Stimulated activated effector memory CD8-positive, alpha-beta T cell treated with anti-CD3 and anti-CD28 coated beads, Interleukin-12 subunit alpha, Interleukin-12 subunit beta, amount 100 ng/mL, for 72 hours (primary cell): ENCODE data around the gene APOL4.
"Not testable (repeated sequence)": the region's sequence is repeated elsewhere in the genome, so short reads cannot be mapped to it uniquely, and the experiment has no call there.

Source experiments
- ATAC-seq: fragments of 150-1000 bp; cut with Tn5 transposase; 2 replicates; pipeline ENCODE4 v1.10.0; 2021
- DNase-seq, 2 donors: peaks; one replicate each; pipeline ENCODE4 v3.0.0; 2021 to 2022; ENCODE audit warnings: low spot score in 2 of 2
- H3K27ac Mint-ChIP-seq: one replicate; pipeline ENCODE4 v1.8.0; 2022; ENCODE audit warnings: mild to moderate bottlenecking, mixed read lengths
- H3K36me3 Mint-ChIP-seq: one replicate; pipeline ENCODE4 v1.8.0; 2022; ENCODE audit warnings: mild to moderate bottlenecking, mixed read lengths
- H3K4me1 Mint-ChIP-seq: one replicate; pipeline ENCODE4 v1.8.0; 2022; ENCODE audit warnings: mixed read lengths
- H3K4me3 Mint-ChIP-seq: one replicate; pipeline ENCODE4 v1.8.0; 2022; ENCODE audit warnings: mild to moderate bottlenecking, mixed read lengths
- H3K9me3 Mint-ChIP-seq: one replicate; pipeline ENCODE4 v1.8.0; 2022; ENCODE audit warnings: mixed read lengths

APOL4 gene

GRCh38 chr22:36191106-36191836, 10.3 kb downstream of the APOL4 start:
- ATAC-seq (no peak), DNase-seq (no peak)
- Mint-ChIP-seq H3K27ac (no peak overlapping the region), H3K4me1 (peaks cover 9% of the 10 kb centered on the region), H3K9me3 (no peaks in the 10 kb centered on the region), H3K36me3 (no peaks in the 10 kb centered on the region), H3K4me3 (no peak overlapping the region)

DNA sequence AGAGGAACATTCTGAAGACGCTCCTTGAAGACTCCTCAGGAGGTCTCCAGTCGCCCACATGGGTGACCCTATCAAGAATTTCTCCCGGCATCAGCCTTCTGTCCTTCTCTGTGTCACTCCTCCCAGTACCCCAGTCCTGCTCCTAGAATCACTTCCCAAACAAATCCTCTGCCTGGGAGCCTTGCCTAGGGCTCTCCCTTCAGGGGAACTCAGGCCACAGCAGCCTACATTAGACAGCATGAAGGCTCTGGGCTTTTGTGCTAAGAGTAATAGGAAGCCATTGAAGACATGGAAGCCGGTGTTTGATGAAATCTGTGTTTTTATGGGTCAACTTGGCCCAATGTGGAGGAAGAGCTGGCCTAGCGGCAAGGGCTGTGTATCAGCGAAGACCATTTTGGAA, 13.7 kb downstream of the APOL4 start:
- H3K4me1 Mint-ChIP-seq, DNase-seq, H3K27ac Mint-ChIP-seq, H3K4me3 Mint-ChIP-seq, H3K36me3 Mint-ChIP-seq, ATAC-seq, H3K9me3 Mint-ChIP-seq: not testable (repeated sequence)

GRCh38 chr22:36185828-36186624, 15.6 kb downstream of the APOL4 start:
- Mint-ChIP-seq H3K36me3 (no peaks in the 10 kb centered on the region), H3K9me3 (no peaks in the 10 kb centered on the region), H3K4me1 (no peaks in the 10 kb centered on the region), H3K4me3 (no peak overlapping the region), H3K27ac (no peak overlapping the region)
- DNase-seq (no peak), ATAC-seq (no peak)

GRCh38 chr22:36184433-36185025, 17.1 kb downstream of the APOL4 start:
- Mint-ChIP-seq H3K4me1 (no peaks in the 10 kb centered on the region), H3K9me3 (no peaks in the 10 kb centered on the region), H3K27ac (peak overlapping the region; percentile 54), H3K4me3 (no peak overlapping the region), H3K36me3 (no peaks in the 10 kb centered on the region)
- ATAC-seq (no peak), DNase-seq (no peak)

DNA sequence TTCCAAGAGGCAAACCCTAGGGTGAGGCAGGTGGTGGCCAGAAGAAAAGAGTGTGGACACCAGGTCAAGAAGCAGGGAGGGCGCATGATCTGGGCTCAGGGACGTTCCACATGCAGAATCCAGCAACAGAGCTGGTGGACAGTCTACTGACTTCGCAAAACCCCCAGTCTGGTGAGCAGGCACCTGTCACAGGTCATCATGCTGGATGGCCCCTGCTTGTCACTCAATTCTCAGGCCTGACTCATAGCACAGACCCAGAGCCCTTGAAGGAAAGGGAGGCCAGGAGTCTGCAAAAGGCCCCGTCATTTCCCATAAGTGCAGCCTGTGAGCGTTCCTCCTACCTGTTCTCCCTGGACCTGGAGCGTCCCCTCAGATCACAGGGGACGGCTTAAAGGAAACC, 18.2 kb downstream of the APOL4 start:
- DNase-seq: no peak

DNA sequence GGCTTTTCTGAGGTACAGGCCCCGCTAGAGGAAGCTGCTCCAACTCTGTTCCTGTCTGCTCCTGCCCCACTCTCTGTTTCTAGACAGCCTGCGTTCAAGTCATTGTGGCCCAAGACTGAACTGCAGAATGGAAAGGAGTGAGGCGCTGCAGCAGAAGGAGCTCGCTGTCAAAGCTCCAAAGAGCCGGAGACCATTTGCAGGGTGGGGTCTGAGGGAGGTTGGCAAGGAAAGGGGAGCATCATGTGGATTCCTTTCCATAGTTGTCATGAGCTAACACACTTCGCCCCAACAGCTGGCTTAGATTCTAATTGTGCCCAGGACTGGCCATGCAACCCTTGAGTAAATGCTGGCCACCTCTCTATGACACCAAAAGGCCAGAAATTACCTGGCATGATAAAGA, 18.8 kb downstream of the APOL4 start:
- ATAC-seq: no peak
- Mint-ChIP-seq H3K4me1 (no peaks in the 10 kb centered on the region), H3K4me3 (no peak overlapping the region), H3K36me3 (no peaks in the 10 kb centered on the region), H3K9me3 (no peaks in the 10 kb centered on the region), H3K27ac (no peak overlapping the region)
- DNase-seq: no peak

More for the DNA sequence above, 18.2 kb downstream of the APOL4 start:
- no peak overlapping the region for H3K4me3 Mint-ChIP-seq
- no peak overlapping the region for H3K27ac Mint-ChIP-seq
- H3K36me3 Mint-ChIP-seq: no peaks in the 10 kb centered on the region
- no peaks in the 10 kb centered on the region for H3K9me3 Mint-ChIP-seq
- ATAC-seq: no peak
- H3K4me1 Mint-ChIP-seq: no peaks in the 10 kb centered on the region

GRCh38 chr22:36182056-36182455, 19.6 kb downstream of the APOL4 start:
- Mint-ChIP-seq H3K36me3 (no peaks in the 10 kb centered on the region), H3K27ac (no peak overlapping the region), H3K4me1 (no peaks in the 10 kb centered on the region), H3K9me3 (no peaks in the 10 kb centered on the region), H3K4me3 (no peak overlapping the region)
- no peak for ATAC-seq
- no peak for DNase-seq

- no peak overlapping the region for H3K4me3 Mint-ChIP-seq
- H3K36me3 Mint-ChIP-seq: no peaks in the 10 kb centered on the region
- no peak overlapping the region for H3K27ac Mint-ChIP-seq
Measured at GRCh38 chr22:36180928-36181327, 20.7 kb downstream of the APOL4 start.

GRCh38 chr22:36180038-36180880, 21.4 kb downstream of the APOL4 start:
- no peaks in the 10 kb centered on the region for H3K9me3 Mint-ChIP-seq

More at GRCh38 chr22:36180928-36181327, 20.7 kb downstream of the APOL4 start:
- Mint-ChIP-seq H3K4me1 (no peaks in the 10 kb centered on the region), H3K9me3 (no peaks in the 10 kb centered on the region)
- ATAC-seq (no peak), DNase-seq (no peak)

GRCh38 chr22:36177160-36177559, 24.4 kb downstream of the APOL4 start:
- Mint-ChIP-seq H3K36me3 (no peaks in the 10 kb centered on the region), H3K4me1 (no peaks in the 10 kb centered on the region), H3K9me3 (no peaks in the 10 kb centered on the region), H3K27ac (no peak overlapping the region), H3K4me3 (no peak overlapping the region)
- DNase-seq (no peak), ATAC-seq (peak; percentile 57)

More at GRCh38 chr22:36180038-36180880, 21.4 kb downstream of the APOL4 start:
- H3K27ac Mint-ChIP-seq: no peak overlapping the region
- H3K4me3 Mint-ChIP-seq: no peak overlapping the region
- ATAC-seq: peak; percentile 95
- no peaks in the 10 kb centered on the region for H3K36me3 Mint-ChIP-seq
- no peaks in the 10 kb centered on the region for H3K4me1 Mint-ChIP-seq
- DNase-seq: peak; percentile 88 to 93

DNA sequence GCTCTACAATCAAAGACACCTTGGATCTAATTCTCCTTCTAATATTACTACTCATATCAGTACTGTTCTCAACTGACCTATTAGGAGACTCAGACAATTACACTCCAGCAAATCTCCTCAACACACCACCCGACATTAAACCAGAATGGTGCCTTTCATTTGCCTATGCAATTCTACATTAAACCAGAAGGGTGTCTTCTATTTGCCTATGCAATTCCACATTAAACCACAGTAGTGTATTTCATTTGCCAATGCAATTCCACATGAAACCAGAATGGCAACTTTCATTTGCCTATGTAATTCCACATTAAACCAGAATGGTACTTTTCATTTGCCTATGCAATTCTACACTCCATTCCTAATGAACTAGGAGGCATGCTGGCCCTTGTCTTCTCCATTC, 25.7 kb downstream of the APOL4 start:
- no peak for DNase-seq
- Mint-ChIP-seq H3K36me3 (no peaks in the 10 kb centered on the region), H3K27ac (no peak overlapping the region), H3K4me3 (no peak overlapping the region), H3K4me1 (no peaks in the 10 kb centered on the region), H3K9me3 (no peaks in the 10 kb centered on the region)
- ATAC-seq: no peak

- Mint-ChIP-seq H3K27ac (no peak overlapping the region), H3K36me3 (peaks cover 2% of the 10 kb centered on the region), H3K9me3 (no peaks in the 10 kb centered on the region), H3K4me3 (no peak overlapping the region), H3K4me1 (peaks cover 11% of the 10 kb centered on the region)
- ATAC-seq (no peak), DNase-seq (no peak)
Measured at GRCh38 chr22:36171941-36172340, 29.7 kb downstream of the APOL4 start.

GRCh38 chr22:36166518-36167220, 34.9 kb downstream of the APOL4 start:
- Mint-ChIP-seq H3K4me3 (peak overlapping the region; percentile 98), H3K36me3 (peaks cover 6% of the 10 kb centered on the region), H3K4me1 (peaks cover 55% of the 10 kb centered on the region), H3K27ac (peak overlapping the region; percentile 12), H3K9me3 (no peaks in the 10 kb centered on the region)
- ATAC-seq (peak; percentile 68), DNase-seq (no peak)

GRCh38 chr22:36166086-36166485, 35.5 kb downstream of the APOL4 start:
- DNase-seq (no peak), ATAC-seq (no peak)
- Mint-ChIP-seq H3K4me3 (peak overlapping the region; percentile 98), H3K9me3 (no peaks in the 10 kb centered on the region), H3K4me1 (peaks cover 61% of the 10 kb centered on the region), H3K27ac (peak overlapping the region; percentile 100), H3K36me3 (peaks cover 6% of the 10 kb centered on the region)
